Astrocyte of the hippocampus (primary cell): ENCODE results near the gene KLHL12.

ENCODE experiments used
- DNase-seq: peaks from one replicate; pipeline ENCODE4 v3.0.0; 2011; ENCODE audit warnings: low read depth, low spot score

KLHL12 gene

GRCh38 chr1:202926581-202927491 is at the start of gene KLHL12:
TSS of gene KLHL12 (minus strand) at chr1:202927234. CDS start at chr1:202925162, 2,072 bp downstream.
- peak; percentile 99 for DNase-seq

GRCh38 chr1:202976633-202977032 is 49.6 kb upstream of the KLHL12 start:
- DNase-seq: no peak

- DNase-seq: no peak
Measured at GRCh38 chr1:202974856-202975255, 47.8 kb upstream of the KLHL12 start.

GRCh38 chr1:202972046-202972445 is 45.0 kb upstream of the KLHL12 start:
- DNase-seq: no peak

- DNase-seq: peak; percentile 59
Measured at GRCh38 chr1:202968895-202969295, 41.9 kb upstream of the KLHL12 start.

GRCh38 chr1:202968351-202968750 is 41.3 kb upstream of the KLHL12 start:
- DNase-seq: no peak

- no peak for DNase-seq
Measured at GRCh38 chr1:202967684-202968281, 40.7 kb upstream of the KLHL12 start.

- DNase-seq: no peak
Measured at GRCh38 chr1:202966006-202966898, 39.2 kb upstream of the KLHL12 start.

GRCh38 chr1:202965422-202965821 is 38.4 kb upstream of the KLHL12 start:
- DNase-seq: no peak

- no peak for DNase-seq
Measured at GRCh38 chr1:202964791-202965410, 37.9 kb upstream of the KLHL12 start.

- DNase-seq: no peak
Measured at GRCh38 chr1:202961220-202961880, 34.3 kb upstream of the KLHL12 start.

GRCh38 chr1:202959276-202959620 is 32.2 kb upstream of the KLHL12 start:
- DNase-seq: peak; percentile 35

- DNase-seq: no peak
Measured at GRCh38 chr1:202958544-202959275, 31.7 kb upstream of the KLHL12 start.

- DNase-seq: peak; percentile 96
Measured at GRCh38 chr1:202957733-202958543, 30.9 kb upstream of the KLHL12 start, which contains the start of gene ADIPOR1. TSS of gene ADIPOR1 (minus strand) at chr1:202958312. CDS start at chr1:202951070, 7,242 bp downstream.

GRCh38 chr1:202956969-202957368 is 29.9 kb upstream of the KLHL12 start:
- DNase-seq: no peak

GRCh38 chr1:202954057-202954745 is 27.2 kb upstream of the KLHL12 start:
- DNase-seq: no peak

GRCh38 chr1:202953392-202953791 is 26.4 kb upstream of the KLHL12 start:
- DNase-seq: no peak

GRCh38 chr1:202952818-202953217 is 25.8 kb upstream of the KLHL12 start:
- DNase-seq: peak; percentile 48

- no peak for DNase-seq
Measured at GRCh38 chr1:202952099-202952498, 25.1 kb upstream of the KLHL12 start.
